HG03520 (cell line): Measurements from ENCODE around the gene KCNK2.

Source experiments
- ATAC-seq: cut with Tn5 transposase; IDR thresholded peaks from one replicate; pipeline ENCODE4 v1.9.1; 2021; ENCODE audit warnings: mild to moderate bottlenecking, moderate library complexity; ENCODE audit not compliant: unreplicated experiment

KCNK2 gene

DNA sequence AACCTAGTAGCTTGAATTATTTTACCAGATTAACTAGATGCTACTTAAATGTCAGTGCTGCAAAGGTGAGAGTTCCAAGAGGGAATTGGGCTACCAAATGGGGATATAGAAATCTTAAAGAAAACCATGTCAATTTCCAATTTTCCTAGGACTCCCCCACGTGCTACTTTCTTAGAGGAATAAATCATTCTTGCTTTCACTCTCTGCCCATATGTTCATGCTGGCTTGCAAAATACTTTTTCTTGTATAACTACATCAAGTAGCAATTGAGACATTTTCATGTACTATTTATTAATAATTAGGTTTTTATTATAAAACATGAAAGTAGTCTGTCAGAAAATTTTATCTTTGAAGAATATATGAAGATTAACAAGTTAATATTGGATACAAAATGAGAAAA is 11.8 kb downstream of the KCNK2 start:
- no peak for ATAC-seq

DNA sequence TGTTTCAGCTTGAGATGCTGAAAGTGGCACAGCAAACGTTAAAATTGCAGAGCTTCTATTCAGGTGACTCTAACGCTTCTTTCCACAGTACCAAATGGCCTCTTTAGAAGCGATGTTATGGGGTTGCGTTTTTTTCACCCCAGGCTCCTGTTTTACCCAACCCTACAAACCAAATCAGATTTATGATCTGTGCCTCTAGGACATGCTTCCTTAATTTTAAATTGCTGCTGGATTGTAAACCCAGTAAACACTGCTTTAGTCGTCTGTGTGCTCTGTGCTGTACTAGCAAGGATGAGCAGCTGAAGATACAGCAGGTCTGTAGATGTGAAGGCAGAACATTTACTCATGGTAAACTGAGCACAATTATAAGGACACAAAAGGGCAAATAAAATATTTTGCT is 13.0 kb downstream of the KCNK2 start:
- no peak for ATAC-seq

DNA sequence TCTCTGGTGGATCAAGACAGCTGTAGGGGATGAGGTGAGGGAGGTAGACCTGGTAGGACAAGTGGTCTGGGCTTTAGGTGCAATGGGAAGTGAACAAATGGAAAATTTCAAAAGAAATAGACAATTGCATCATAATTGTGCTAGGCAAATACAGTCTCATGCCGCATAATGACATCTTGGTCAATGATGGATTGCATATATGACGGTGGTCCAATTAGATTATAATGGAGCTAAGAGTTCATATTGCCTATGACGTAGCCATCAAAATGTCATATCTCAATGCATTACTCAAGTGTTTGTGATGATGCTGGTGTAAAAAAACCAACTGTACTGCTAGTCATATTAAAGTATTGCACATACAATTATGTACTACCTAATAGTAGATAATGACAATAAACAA is 19.0 kb downstream of the KCNK2 start:
- ATAC-seq: no peak

DNA sequence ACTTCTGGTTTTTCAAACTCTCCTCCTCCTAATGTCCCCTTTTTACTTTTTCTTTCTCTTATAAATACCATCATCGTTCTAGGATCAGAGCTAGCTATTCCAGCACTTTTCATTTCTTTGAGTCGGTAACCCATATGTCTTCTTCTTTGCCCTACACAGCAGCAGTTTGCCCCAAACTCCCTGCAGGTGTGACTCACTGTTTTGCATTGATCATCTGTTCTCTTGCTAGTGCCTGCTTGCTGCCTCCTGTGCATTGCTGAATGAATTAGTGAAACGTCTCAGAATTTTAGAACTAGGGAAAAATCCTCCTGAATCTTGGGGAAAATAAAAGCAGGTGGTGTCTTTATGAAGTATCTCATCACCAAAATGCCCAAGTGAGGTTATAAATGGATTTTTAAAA is 21.7 kb downstream of the KCNK2 start:
- ATAC-seq: no peak

DNA sequence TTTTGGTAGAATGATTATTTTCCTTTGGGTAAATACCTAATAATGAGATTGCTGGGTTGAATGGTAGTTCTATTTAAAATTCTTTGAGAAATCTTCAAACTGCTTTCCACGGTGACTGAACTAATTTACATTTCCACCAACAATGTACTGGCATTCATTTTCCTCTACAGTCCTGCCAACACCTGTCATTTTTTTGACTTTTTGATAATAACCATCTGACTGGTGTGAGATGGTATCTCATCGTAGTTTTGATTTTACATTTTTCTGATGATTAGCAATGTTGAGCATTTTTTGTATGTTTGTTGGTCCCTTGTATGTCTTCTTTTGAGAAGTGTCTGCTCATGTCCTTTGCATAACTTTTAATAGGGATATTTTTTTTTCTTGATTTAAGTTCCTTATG is 23.5 kb downstream of the KCNK2 start:
- ATAC-seq: no peak

DNA sequence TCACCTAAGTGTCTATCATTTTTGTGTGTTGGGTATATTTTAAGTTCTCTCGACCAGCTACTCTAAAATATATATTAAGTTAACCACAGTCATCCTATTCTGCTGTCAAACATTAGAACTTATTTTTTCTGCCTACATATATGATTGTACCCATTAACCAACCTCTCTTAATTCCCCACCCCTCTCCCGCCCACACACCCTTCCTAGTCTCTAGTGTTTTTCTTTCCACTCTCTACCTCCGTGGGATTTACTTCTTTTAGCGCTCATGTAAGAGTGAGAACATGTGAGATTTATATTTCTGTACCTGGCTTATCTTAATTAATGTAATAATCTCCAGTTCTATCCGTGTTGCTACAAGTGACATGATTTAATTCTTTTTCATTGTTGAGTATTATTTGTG is 26.6 kb downstream of the KCNK2 start:
- ATAC-seq: no peak

DNA sequence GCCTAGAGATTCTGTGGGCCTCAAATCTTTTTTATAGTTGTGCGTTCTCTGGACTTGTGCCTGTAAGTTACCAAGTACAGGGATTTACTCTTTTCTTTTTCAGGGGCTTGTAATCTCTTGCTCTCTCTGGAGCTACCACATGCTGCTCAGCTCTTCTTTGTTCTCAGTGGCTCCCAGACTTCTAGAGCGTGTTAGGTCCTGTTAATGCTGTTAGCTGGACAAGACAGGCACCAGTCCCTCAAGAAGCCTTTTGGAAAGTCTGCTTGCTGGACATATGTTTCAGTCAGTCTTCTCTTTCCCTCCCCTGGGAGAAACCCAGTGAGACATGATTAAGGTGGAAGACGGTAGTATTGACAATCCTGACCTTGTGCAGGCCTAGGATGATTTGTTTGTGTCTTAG is 29.4 kb downstream of the KCNK2 start:
- ATAC-seq: no peak

DNA sequence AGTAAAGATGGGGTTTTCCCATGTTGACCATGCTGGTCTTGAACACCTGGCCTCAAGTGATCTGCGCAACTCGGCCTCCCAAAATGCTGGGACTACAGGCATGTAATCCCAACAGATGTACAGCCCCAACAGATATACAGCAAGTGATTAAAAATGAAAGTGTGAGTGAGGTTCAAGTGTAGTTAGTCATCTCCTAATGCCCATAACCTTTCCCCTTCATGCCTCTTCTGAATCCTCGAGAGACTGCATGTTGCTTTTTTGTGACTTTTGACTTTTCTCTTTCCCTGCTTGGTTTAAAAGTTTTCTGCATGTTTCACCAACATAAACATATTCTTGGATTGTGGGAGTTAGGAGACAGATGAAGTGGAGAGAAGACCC is 31.2 kb downstream of the KCNK2 start:
- ATAC-seq: no peak

DNA sequence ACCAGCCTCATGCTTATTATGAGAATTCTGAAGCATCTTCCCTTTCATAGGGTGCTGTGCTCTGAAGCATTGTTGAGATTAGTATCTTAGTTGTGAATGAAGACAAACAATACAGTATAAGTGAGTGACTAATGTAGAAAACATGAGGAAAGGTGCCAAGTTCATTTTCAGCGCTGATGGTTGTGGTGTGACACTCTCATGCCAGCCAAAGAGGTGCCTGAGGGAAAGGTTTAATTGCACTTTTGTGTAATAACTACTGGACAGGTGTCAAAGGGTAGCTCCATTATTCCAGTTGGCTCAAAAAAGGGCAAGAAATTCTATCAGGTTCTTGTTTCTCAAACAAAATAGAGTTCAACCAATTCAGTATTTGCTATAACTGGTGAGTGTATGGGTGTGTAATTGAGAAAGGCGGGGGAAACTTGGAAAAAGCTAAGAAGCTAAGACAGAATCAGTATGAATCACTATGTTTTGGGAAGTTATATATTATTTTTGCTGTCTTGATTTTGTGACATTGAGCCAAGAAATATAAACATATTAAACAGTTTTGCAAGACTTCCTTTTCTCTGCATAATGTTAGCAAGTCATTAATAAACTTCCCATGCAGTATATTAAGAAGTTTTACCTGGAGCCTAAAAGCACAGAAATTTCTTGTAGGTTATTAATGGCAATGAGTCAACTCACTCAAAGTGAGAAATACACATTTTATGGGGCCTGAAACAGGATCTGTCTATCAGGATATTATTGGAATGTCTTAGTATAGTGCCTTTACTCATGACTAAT is 31.8 kb downstream of the KCNK2 start:
- no peak for ATAC-seq

DNA sequence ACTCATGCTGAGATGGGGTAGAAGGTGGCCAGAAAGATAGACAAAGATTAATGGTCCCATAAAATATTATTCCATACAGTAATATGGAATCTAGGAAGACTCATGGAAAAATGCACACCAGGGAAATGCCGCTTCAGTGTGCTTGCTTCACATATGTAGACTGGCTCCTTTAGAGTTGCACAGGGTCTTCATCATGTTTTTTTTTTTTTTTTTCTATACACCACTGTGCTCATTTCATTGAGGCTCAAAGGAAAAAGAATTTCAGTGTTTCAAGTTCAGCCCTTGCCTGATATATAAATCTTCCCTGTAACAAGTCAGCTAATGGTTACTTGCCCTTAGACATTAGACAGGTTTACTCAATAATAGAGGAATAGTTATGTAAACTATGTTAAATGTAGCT is 33.2 kb downstream of the KCNK2 start:
- no peak for ATAC-seq

DNA sequence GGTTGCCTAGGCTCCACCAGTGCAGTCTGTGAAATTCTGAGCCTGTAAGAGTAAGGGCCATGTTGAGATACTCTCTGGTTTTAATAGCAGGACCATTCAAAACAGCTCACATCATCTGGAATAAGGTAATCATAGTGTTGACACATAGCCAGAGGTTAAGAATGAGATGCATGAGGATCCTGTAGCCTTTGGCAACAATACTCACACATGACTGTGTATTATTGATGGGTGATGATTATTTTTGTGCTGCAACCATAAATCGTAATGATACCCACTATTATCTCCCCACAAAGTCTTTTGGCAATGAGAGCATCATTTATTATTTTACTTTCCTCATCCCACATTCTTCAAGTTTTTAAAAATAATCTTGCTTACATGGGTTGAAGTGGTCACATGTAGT is 35.5 kb downstream of the KCNK2 start:
- ATAC-seq: no peak

DNA sequence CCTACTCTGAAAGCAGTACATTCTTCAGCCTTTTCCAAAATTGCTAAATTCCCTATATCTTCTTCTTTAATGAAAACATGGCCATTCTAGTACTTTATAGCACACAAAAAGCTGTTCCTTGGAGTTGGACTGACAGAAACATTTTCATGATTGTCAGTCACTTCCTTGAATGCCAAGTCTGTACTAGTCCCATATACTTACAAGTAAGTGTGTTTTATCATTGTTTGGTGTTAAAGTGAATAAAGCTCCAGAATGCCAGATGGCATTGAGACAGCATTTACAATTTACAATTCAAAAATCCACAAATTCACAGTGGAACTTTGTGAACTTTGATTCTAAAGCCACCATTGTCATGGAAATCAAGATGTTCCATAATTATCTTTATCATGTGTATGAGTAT is 36.5 kb downstream of the KCNK2 start:
- ATAC-seq: no peak

DNA sequence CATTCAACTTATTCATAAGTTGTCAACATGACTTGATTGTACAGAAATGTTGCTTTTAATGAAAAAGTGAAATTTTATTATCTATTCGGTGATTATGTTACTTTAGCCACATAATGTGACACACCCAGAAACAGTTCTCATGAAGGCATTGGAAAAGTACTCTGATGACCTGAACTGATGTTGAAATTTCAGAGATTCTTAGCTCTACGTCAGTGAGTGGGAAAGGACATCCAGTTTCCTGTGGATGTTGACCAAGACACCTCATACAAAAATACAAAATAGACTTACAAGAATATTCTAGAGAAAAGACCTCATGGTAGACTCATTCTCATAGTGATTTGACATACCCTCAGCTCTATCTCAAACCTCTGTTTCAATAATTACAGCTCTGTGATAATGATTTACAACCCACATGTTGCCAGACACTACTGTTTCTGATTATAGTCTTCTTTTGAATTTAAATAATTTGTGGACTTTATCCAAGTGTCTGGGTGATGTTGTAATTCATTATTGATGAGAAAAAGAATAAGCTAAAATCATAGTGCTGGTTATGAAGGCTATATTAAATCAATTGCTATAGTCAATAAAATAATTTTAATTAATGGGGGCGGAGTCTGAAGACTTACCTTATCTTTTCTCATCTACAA is 37.3 kb downstream of the KCNK2 start:
- ATAC-seq: no peak

DNA sequence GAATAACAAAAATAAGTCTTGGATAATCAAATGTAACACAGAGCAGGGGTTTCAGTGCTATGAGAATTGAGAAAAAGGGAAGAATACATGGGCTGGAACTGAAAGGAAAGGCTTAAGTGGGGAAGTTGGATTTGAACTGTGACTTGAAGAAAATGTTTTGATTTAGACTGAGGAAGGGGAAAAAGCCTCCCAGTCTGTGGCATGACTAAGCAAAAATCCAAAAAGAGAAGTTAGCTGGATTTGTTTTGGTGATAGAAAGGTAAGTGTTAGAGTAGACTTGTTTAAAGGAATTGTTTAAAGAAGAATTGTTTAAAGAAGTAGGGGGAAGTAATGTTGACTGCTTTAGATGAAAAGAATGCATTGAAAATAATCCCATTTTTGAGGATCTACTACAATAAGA is 46.0 kb downstream of the KCNK2 start:
- ATAC-seq: no peak

DNA sequence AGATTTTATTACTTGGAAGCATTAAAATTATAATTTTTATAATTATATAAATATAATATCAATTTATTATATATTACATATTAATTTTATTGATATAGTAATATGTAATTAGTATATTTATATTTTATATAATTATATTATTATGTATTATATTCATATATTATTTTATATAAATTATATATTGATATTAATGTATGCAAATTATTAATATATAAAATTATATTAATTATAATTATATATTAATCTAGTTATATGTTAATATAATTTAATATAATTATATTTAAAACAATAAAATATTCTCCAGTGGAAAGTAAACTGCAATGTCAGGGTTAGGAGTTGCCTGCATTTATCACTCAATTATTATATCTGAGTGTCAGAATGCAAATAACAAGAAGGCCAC is 48.8 kb downstream of the KCNK2 start:
- ATAC-seq: no peak

DNA sequence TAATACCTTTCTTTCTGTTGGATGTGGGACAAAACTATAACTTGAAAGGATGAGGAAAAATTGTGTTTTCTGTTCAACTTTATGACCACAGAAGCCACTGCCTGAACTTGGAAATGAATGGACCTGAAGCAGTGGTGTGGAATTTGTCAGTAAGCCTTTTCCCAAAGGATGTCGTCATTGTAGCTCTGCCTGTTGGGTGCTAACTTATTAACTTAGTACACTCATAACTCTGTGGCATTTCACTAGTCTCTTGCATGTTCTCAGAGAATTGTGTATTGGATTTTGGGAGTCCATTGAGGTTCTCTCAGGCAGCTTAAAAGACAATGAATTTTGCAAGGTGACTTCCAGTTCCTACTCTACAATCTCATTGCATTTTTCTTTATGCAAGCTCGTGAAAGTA is 49.6 kb downstream of the KCNK2 start:
- ATAC-seq: no peak

DNA sequence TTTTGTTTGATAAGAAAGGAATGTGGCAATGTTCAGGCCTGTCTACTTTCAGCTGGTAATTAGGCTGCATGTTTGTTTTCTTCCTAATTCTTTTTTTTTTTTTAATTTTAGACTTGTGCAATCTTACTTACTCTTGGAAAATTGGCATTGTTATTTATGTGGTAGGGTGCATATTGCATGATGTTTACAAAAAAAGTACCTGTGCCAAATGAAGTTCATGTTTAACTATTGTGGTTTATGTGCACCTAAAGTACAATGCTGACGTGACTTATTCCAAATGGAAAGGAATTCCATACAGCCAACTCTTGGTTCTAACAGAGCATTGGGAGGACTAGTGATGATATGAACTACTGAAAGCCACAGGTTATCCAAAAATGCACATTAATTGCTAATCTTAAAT is 51.0 kb downstream of the KCNK2 start:
- no peak for ATAC-seq

DNA sequence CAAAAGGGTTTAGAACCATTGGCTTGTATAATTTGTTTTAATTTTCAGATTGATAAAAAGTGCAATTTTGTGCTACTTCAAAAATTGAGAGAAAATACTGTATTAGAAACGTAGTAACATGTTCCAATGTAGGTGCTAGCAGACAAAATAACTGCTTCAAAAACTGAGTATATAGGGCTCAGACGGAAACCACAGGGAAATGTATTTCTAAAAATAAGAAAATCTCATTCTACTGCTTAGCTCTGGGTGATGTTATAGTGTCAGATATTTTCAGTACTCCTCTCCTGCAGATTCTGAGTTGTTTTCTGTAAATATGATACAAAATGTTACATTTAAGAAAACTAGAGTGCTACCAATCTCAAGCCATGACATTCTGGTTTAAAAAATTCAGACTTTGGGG is 55.4 kb downstream of the KCNK2 start:
- no peak for ATAC-seq

DNA sequence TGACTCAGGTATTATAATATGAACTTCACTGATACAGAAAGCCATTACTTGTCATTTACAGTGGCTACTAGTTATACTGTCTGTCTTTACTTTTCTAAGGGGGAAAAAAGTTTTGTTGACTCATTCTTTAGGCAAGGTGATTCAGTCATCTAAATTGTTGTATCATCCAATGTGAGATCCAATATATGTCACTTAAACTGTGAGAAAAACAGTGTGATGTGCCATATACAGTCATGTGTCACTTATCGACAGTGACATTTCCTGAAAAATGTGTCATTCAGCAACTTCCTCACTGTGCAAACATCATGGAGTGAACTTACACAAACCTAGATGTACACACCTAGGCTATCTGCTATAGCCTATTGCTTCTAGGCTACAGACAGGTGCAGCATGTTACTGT is 57.6 kb downstream of the KCNK2 start:
- no peak for ATAC-seq

DNA sequence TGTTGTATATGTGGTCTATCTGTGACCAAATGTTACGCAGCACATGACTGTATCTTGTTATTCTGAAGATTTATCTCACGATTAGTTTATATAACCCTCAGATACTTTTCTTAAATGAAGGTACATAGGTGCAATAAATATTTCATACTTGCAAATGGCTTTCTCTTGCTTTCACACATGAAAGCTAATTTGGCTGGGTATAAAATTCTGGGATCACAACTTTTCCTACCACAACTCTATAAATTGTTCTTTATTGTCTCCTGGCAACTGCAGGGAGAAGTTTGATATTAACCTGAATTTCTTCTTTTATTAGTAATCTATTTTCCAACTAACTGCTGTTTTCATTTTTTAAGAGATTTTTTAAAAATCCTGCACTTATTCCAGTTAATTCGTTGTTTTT is 58.9 kb downstream of the KCNK2 start:
- no peak for ATAC-seq

DNA sequence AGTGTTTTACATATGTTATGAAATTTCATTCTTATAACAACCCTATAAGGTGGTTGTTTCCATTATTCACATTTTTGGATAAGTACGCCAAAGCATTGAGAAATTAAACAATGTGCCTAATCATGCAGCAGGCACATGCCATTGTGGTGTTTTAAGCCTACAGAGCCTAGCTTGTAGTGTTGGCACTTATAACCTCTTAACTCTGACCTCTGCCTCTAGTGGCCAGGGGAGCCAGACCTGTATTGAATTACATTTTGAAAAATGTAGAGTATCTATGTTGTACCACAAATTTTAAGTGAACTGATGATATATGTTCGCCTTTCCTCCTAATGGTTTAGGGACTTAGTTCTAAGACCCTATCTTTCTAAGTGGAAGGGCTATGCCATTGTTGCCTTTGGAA is 61.0 kb downstream of the KCNK2 start:
- ATAC-seq: no peak

DNA sequence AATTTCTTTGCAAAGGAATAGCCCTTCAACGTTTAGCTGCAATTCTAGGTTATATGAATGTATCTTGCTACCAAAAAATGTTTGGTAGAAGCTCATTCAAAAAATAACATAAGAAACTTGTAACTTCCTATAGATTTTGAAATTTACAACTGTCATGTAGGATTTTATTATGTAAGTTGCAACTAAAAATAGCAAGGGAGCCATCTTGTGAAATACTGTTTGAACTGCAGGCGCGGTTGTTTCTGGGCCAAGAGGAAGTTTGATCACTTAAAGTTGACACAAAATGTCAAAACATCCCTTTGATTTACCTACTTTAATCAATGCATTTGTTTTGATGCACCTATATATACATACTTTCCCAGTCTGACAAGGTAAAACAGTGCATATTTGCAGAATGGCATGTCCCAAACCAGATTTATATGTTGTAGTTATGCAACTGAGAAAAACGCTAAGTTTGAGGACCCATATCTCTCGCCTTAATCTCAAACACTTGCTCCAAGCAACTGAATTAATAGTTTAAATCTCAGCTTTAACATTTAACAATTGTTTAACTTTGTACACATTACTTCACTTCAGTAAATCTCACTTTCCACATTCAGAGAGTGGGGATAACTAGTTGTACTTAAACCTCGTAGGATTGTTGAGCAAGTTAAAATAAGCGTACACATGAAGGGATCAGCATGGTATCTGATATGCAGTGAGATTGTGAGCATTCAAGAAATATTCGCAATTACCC is 63.9 kb downstream of the KCNK2 start:
- ATAC-seq: no peak
